Glutamatergic neuron (in vitro differentiated cells): ENCODE measurements around the gene LIMS2. TPM values are rescaled to one million over a fixed set of nuclear protein-coding genes. Genes with fewer than 3 reads are reported as not detected.

Experiments
- DNase-seq: peaks from one replicate; pipeline ENCODE4 v3.0.0; 2022
- H3K27ac Mint-ChIP-seq: one replicate; pipeline ENCODE4 v1.8.0; 2020; ENCODE audit warnings: mild to moderate bottlenecking, mixed read lengths, inconsistent platforms; ENCODE audit not compliant: unreplicated experiment
- H3K27me3 Mint-ChIP-seq: one replicate; pipeline ENCODE4 v1.8.0; 2020; ENCODE audit warnings: mild to moderate bottlenecking, moderate library complexity, mixed read lengths, inconsistent platforms; ENCODE audit not compliant: unreplicated experiment
- H3K36me3 Mint-ChIP-seq: one replicate; pipeline ENCODE4 v1.8.0; 2020; ENCODE audit warnings: mild to moderate bottlenecking, mixed read lengths, inconsistent platforms; ENCODE audit not compliant: unreplicated experiment
- H3K4me1 Mint-ChIP-seq: one replicate; pipeline ENCODE4 v1.8.0; 2020; ENCODE audit warnings: mild to moderate bottlenecking, low read depth, mixed read lengths, inconsistent platforms; ENCODE audit not compliant: unreplicated experiment
- H3K4me3 Mint-ChIP-seq: one replicate; pipeline ENCODE4 v1.8.0; 2020; ENCODE audit warnings: mild to moderate bottlenecking, mixed read lengths, inconsistent platforms; ENCODE audit not compliant: unreplicated experiment
- H3K9me3 Mint-ChIP-seq: one replicate; pipeline ENCODE4 v1.8.0; 2020; ENCODE audit warnings: mild to moderate bottlenecking, moderate library complexity, mixed read lengths, inconsistent platforms; ENCODE audit not compliant: unreplicated experiment
- CTCF ChIP-seq: fragments of 200-600 bp; sonication (generic); IDR thresholded peaks from one replicate; pipeline ENCODE4 v1.5.0; 2021; ENCODE audit not compliant: partially characterized antibody, unreplicated experiment
- total RNA-seq: library from RNA; stranded (reverse); fragmentation: NEBNext Ultra II Directional; extraction: Animal tissue kit (Norgen Biotek cat#: 25700); gene quantifications from one replicate; pipeline ENCODE4 v1.2.1, GENCODE V29; 2021; ENCODE audit not compliant: unreplicated experiment

The LIMS2 gene
- total RNA-seq, 1 donor from 2014 or later: 0.29 TPM

GRCh38 chr2:127662937-127663565, 12.3 kb downstream of the LIMS2 start:
- no peak overlapping the region for H3K4me3 Mint-ChIP-seq
- H3K27ac Mint-ChIP-seq: no peak overlapping the region
- peaks cover 11% of the 10 kb centered on the region for H3K27me3 Mint-ChIP-seq
- no peak for TF ChIP-seq CTCF
- peaks cover 1% of the 10 kb centered on the region for H3K9me3 Mint-ChIP-seq
- H3K36me3 Mint-ChIP-seq: no peaks in the 10 kb centered on the region
- H3K4me1 Mint-ChIP-seq: peaks cover 4% of the 10 kb centered on the region
- DNase-seq: no peak

- peaks cover 1% of the 10 kb centered on the region for H3K9me3 Mint-ChIP-seq
- no peak for DNase-seq
- no peak overlapping the region for H3K27ac Mint-ChIP-seq
- no peak overlapping the region for H3K4me3 Mint-ChIP-seq
- H3K4me1 Mint-ChIP-seq: peaks cover 4% of the 10 kb centered on the region
- no peaks in the 10 kb centered on the region for H3K36me3 Mint-ChIP-seq
- peaks cover 14% of the 10 kb centered on the region for H3K27me3 Mint-ChIP-seq
- no peak for TF ChIP-seq CTCF
Measured at GRCh38 chr2:127661949-127662510, 13.3 kb downstream of the LIMS2 start.

GRCh38 chr2:127661072-127661649, 14.2 kb downstream of the LIMS2 start:
- DNase-seq: no peak
- TF ChIP-seq CTCF: no peak
- Mint-ChIP-seq H3K4me3 (no peak overlapping the region), H3K9me3 (peaks cover 1% of the 10 kb centered on the region), H3K27ac (no peak overlapping the region), H3K27me3 (peaks cover 14% of the 10 kb centered on the region), H3K36me3 (no peaks in the 10 kb centered on the region), H3K4me1 (peaks cover 4% of the 10 kb centered on the region)

- no peak overlapping the region for H3K4me3 Mint-ChIP-seq
- peaks cover 1% of the 10 kb centered on the region for H3K9me3 Mint-ChIP-seq
- no peaks in the 10 kb centered on the region for H3K36me3 Mint-ChIP-seq
Measured at GRCh38 chr2:127660291-127660578, 15.1 kb downstream of the LIMS2 start.

More at GRCh38 chr2:127660291-127660578, 15.1 kb downstream of the LIMS2 start:
- no peak for TF ChIP-seq CTCF
- H3K27me3 Mint-ChIP-seq: peaks cover 13% of the 10 kb centered on the region
- H3K4me1 Mint-ChIP-seq: peaks cover 7% of the 10 kb centered on the region
- DNase-seq: no peak
- no peak overlapping the region for H3K27ac Mint-ChIP-seq
